Mucosa of gallbladder (tissue), 1 donor: ENCODE measurements around the gene PILRA. TPM values are rescaled to one million over a fixed set of nuclear protein-coding genes. Genes with fewer than 3 reads are reported as not detected.
"Not testable (repeated sequence)": the region's sequence is repeated elsewhere in the genome, so short reads cannot be mapped to it uniquely, and the experiment has no call there.

Source experiments
- DNase-seq: peaks from one replicate; pipeline ENCODE4 v3.0.0-alpha.2; 2020; ENCODE audit warnings: low spot score
- total RNA-seq: library from RNA; stranded (reverse); gene quantifications from one replicate; pipeline ENCODE4 v1.2.1, GENCODE V29; 2021
- donor health status: DM: no; HTN: no; CAD: no.

The PILRA gene
- total RNA-seq, 1 donor from 2014 or later, result 8.0 TPM

DNA sequence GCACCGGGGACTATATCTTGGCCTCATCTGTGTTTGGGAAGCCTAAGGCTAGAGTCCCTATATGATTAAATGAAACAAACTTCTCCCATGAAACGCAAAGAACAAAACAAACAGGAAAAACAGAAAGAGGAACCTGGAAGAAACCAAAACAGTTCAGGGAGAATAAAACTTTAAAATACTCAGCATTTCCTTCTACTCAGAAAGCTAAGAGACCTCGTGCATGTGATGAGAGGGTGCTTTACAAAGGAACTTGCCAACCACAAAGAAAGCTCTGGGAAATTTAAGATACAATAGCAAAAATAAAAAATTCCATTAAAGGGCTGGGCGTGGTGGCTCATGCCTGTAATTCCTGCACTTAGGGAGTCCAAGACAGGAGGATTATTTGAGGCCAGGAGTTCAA is 6.9 kb downstream of the PILRA start:
- no peak for DNase-seq

- not testable (repeated sequence) for DNase-seq
Observed at GRCh38 chr7:100381531-100382233, 8.4 kb downstream of the PILRA start.

DNA sequence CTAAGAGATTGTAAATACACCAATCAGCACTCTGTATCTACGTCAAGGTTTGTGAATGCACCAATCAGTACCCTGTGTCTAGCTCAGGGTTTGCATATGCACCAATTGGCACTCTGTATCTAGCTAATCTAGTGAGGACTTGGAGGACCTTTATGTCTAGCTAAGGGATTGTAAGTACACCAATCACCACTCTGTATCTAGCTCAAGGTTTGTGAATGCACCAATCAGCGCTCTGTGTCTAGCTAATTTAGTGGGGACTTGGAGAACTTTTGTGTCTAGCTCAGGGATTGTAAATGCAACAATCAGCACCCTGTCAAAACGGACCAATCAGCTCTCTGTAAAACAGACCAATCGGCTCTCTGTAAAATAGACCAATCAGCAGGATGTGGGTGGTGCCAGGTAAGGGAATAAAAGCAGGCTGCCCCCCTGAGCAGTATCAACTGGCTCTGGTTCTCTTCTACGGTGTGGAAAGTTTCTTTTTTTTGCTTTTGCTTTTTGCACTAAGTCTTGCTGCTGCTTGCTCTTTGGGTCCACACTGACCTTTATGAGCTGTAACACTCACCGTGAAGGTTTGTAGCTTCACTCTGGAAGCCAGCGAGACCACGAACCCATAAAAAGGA is 9.1 kb downstream of the PILRA start:
- DNase-seq, result not testable (repeated sequence)

- DNase-seq, result no peak
Observed at GRCh38 chr7:100384628-100385294, 11.5 kb downstream of the PILRA start.

- no peak for DNase-seq
Observed at GRCh38 chr7:100386940-100387339, 13.7 kb downstream of the PILRA start.

- no peak for DNase-seq
Observed at GRCh38 chr7:100387695-100388094, 14.4 kb downstream of the PILRA start.

- DNase-seq, result no peak
Observed at GRCh38 chr7:100389437-100390088, 16.3 kb downstream of the PILRA start.

- DNase-seq, result no peak
Observed at GRCh38 chr7:100390286-100391009, 17.2 kb downstream of the PILRA start.

- no peak for DNase-seq
Observed at GRCh38 chr7:100393233-100393905, 20.1 kb downstream of the PILRA start.

DNA sequence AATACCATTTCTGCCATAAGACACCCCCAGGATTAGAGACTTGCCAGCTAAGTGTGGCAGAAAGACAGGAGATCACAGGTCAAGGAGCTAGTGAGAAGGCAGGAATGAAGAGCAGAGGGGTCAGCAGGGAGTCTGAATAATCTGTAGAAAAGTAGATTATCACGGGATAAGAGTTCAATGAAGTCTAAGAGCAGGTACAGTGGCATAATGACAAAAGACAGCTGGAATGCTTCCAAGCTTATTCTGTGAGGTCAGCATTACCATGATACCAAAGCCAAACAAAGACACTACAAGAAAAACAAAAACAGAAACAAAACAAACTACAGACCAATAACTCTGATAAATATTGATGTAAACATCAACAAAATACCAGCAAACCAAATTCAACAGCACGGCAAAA is 20.8 kb downstream of the PILRA start:
- DNase-seq, result no peak

GRCh38 chr7:100396421-100396982 is 23.2 kb downstream of the PILRA start:
- DNase-seq, result no peak

- DNase-seq, result no peak
Observed at GRCh38 chr7:100397315-100398081, 24.2 kb downstream of the PILRA start.

- no peak for DNase-seq
Observed at GRCh38 chr7:100398239-100398638, 25.0 kb downstream of the PILRA start.

DNA sequence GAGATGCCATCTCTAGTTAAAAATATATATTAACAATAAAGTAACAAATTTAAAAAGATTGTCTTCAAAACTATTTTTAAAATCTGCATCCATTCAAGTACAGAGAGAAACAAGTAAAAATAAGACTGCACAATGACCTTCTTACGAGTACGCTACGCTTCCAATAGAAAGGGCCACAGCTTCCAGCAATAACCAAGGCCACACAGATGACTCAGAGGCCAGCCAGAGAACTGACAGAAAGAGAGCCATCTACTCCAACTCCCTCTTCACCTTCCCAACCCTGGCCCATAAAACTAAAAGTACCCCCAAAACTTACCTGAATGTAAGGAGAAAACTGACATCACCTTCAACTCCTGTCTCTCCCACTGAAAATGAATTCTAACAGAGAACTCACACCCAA is 26.8 kb downstream of the PILRA start:
- DNase-seq, result no peak

GRCh38 chr7:100400656-100401055 is 27.4 kb downstream of the PILRA start:
- DNase-seq, result no peak

- no peak for DNase-seq
Observed at GRCh38 chr7:100401811-100402210, 28.5 kb downstream of the PILRA start.

GRCh38 chr7:100402241-100402640 is 29.0 kb downstream of the PILRA start:
- DNase-seq, result no peak

- no peak for DNase-seq
Observed at GRCh38 chr7:100406767-100407166, 33.5 kb downstream of the PILRA start.

GRCh38 chr7:100407285-100408180 is 34.2 kb downstream of the PILRA start:
- DNase-seq, result no peak
